Measurements from ENCODE around the gene BCAS3. TPM values are rescaled to one million over a fixed set of nuclear protein-coding genes. Genes with fewer than 3 reads are reported as not detected.

The BCAS3 gene
- total RNA-seq, 4 donors from 2014 or later = 18.7 to 37.8 (median 24.9) TPM

- ATAC-seq (ENCODE audit: low FRiP score) (no peak), DNase-seq (ENCODE audit: low spot score) (no peak)
- no peak for TF ChIP-seq CTCF (IDR thresholded peaks at IDR 0.05)
Measured at GRCh38 chr17:61245706-61246135, 568.1 kb downstream of the BCAS3 start.

DNA sequence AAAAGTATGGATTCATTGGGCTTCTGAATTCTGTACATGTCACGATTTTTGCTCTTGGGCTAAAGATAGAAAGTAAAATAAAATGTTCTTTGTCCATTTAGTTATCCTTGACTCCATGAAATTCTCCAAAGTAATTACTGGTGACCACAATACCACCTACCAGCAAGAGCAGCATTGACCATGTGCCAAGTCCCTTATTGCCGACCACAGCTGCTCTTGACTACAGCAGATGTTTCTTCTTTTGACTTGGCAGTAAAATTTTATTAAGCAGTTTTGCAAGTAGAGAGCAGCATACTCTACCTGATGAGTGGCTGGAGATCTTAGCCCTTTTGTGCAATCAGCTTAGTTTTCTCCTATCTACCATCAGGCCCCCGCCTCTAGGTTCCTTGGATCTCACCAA, 569.8 kb downstream of the BCAS3 start:
- no peak for DNase-seq (ENCODE audit: low spot score)
- no peak for ATAC-seq (ENCODE audit: low FRiP score)
- no peak for TF ChIP-seq CTCF (IDR thresholded peaks at IDR 0.05)

- no peak for TF ChIP-seq CTCF (IDR thresholded peaks at IDR 0.05)
- ATAC-seq (ENCODE audit: low FRiP score) (no peak), DNase-seq (ENCODE audit: low spot score) (no peak)
Measured at GRCh38 chr17:61248399-61248798, 570.7 kb downstream of the BCAS3 start.

GRCh38 chr17:61249649-61250299, 572.1 kb downstream of the BCAS3 start:
- ATAC-seq (ENCODE audit: low FRiP score) = no peak
- DNase-seq (ENCODE audit: low spot score) = no peak
- TF ChIP-seq CTCF (IDR thresholded peaks at IDR 0.05) = no peak

- DNase-seq (ENCODE audit: low spot score) (no peak), ATAC-seq (ENCODE audit: low FRiP score) (no peak)
- TF ChIP-seq CTCF (IDR thresholded peaks at IDR 0.05) = no peak
Measured at GRCh38 chr17:61250335-61250890, 572.8 kb downstream of the BCAS3 start.

DNA sequence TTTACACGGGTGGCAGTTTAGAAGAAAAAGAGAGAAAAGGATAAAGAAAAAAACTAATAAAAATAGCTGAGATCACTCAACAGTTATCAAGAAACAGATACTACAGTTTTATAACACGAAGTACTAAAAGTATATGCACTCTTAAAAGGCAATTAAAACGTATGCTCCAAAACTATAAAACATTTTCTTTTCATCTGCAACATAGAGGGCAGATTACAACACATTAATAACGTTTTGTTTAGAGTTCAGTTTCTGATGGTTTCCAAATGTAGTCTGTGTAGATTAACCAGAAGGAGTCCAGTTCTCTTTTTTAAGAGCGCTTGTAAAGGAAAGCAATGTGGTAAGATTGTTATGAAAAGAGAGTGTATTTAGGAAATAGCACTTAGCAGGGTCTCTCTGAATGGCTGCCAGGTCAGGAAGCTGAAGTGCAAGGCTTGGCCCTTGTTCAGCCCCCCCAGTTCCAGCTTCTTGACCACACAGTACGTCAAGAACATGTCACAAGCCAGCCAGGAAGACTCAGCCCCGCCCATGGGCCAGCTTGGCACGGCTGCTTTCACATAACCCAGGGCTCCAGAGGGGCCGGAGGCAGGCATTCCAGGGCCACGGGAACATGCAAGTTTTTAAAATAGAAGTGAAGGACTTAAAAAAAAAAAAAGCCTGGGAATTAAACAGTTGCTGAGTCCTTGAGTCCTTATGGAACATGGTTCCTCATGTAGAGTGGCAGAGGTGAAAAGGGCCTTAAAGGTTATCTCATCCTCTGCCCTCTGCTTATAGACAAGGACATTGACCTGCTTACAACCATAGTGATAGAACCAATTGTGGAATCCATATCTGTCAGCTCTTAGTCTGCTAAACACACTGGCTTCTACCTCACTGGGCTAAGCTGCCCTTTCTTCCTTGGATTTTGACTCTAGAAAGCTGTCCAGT, 574.6 kb downstream of the BCAS3 start:
- TF ChIP-seq CTCF (IDR thresholded peaks at IDR 0.05) = no peak
- ATAC-seq (ENCODE audit: low FRiP score) = peak; percentile 71
- peak; percentile 44 for DNase-seq (ENCODE audit: low spot score)
